Karpas-422 (cell line): ENCODE measurements around the gene CRY2. TPM values are rescaled to one million over a fixed set of nuclear protein-coding genes. Genes with fewer than 3 reads are reported as not detected.

Experiments
- DNase-seq: peaks from one replicate; pipeline ENCODE4 v3.0.0-alpha.2; 2015
- H2AFZ ChIP-seq: fragments of 200-600 bp; sonication (generic); 2 replicates; pipeline ENCODE4 v1.6.1; 2014; ENCODE audit warnings: antibody characterized with exemption, low read length, mixed read lengths
- H3K27ac ChIP-seq: fragments of 200-600 bp; sonication (generic); 2 replicates; pipeline ENCODE4 v1.5.1; 2014; ENCODE audit warnings: mild to moderate bottlenecking, low read length, moderate library complexity
- H3K27me3 ChIP-seq: fragments of 200-600 bp; sonication (generic); 2 replicates; pipeline ENCODE4 v1.6.1; 2014; ENCODE audit warnings: low read length, mixed read lengths
- H3K36me3 ChIP-seq: fragments of 200-600 bp; sonication (generic); 2 replicates; pipeline ENCODE4 v1.6.1; 2014; ENCODE audit warnings: low read length, mixed read lengths; ENCODE audit not compliant: insufficient read depth
- H3K4me1 ChIP-seq: fragments of 200-600 bp; sonication (generic); 2 replicates; pipeline ENCODE4 v1.6.1; 2014; ENCODE audit warnings: mild to moderate bottlenecking, low read length, mixed read lengths
- H3K4me2 ChIP-seq: fragments of 200-600 bp; sonication (generic); 2 replicates; pipeline ENCODE4 v1.6.1; 2014; ENCODE audit warnings: low read length, low read depth, mild to moderate bottlenecking; ENCODE audit not compliant: poor library complexity, severe bottlenecking
- H3K4me3 ChIP-seq: fragments of 200-600 bp; sonication (generic); 2 replicates; pipeline ENCODE4 v1.5.1; 2014; ENCODE audit warnings: mild to moderate bottlenecking, antibody characterized with exemption, low read length, mixed read lengths
- H3K79me2 ChIP-seq: fragments of 200-600 bp; sonication (generic); 2 replicates; pipeline ENCODE4 v1.6.1; 2014; ENCODE audit warnings: mild to moderate bottlenecking, low read length, mixed read lengths
- H3K9ac ChIP-seq: fragments of 200-600 bp; sonication (generic); 2 replicates; pipeline ENCODE4 v1.6.0; 2014; ENCODE audit warnings: low read length
- H3K9me2 ChIP-seq: fragments of 200-600 bp; sonication (generic), shearing (Covaris generic); replicated peaks from 2 replicates; pipeline ENCODE4 v1.6.0; 2014; ENCODE audit warnings: mild to moderate bottlenecking, low read length, moderate library complexity; ENCODE audit not compliant: insufficient read depth
- H3K9me3 ChIP-seq: fragments of 300-700, 200-600 bp; sonication (generic); 2 replicates; pipeline ENCODE4 v1.6.1; 2014; ENCODE audit warnings: low read length, mixed read lengths
- H4K20me1 ChIP-seq: fragments of 200-600 bp; sonication (generic); 2 replicates; pipeline ENCODE4 v1.6.1; 2014; ENCODE audit warnings: mild to moderate bottlenecking, antibody characterized with exemption, low read length, low read depth; ENCODE audit not compliant: insufficient read depth
- total RNA-seq: library from RNA; depleted of rRNA; stranded (reverse); fragments of >200 nt; shearing (Covaris generic); gene quantifications from 2 replicates; pipeline ENCODE4 v1.2.3, GENCODE V29; 2014; ENCODE audit warnings: low replicate concordance

Gene CRY2
- total RNA-seq, 1 experiment from 2014 or later, result 12.5 TPM

DNA sequence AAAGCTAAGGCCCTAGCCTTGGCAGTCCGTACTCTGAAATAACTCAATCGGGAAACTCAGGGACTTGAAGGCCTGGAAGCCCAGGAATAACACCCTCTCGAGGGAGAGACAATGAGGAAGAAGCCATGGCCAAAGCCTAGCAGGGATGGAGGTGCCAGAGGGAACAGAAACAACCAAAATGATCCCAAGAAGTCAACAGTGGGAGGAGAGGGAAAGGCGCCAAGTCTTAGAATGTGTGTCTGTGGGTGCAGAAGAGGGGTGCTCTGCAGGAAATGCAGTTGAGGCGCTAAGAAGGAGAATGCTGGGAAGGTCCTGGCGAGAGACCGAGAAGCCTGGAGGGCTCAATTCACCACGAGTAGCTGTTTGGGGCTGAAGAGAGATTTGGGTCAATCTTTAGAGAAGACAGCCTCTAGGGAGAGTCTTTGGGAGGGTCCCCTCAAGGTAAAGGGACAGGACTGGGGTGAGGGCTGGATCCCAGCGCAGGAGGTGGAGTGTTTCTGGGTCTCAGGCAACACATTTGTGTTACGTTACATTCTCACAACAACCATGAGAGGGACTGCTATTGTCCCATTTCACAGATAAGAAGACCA, 37.4 kb downstream of the CRY2 start:
- H3K9me3 ChIP-seq, result no peaks in the 10 kb centered on the region
- H4K20me1 ChIP-seq, result peaks cover 6% of the 10 kb centered on the region; the same call in 1 of the 2 replicates
- no peak for DNase-seq
- no peak overlapping the region for H2AFZ ChIP-seq
- H3K27ac ChIP-seq, result no peak overlapping the region
- peak overlapping the region; percentile 64; the same call in 1 of the 2 replicates for H3K4me3 ChIP-seq
- H3K79me2 ChIP-seq, result no peaks in the 10 kb centered on the region
- no peaks in the 10 kb centered on the region for H3K27me3 ChIP-seq
- no peaks in the 10 kb centered on the region for H3K36me3 ChIP-seq
- H3K9me2 ChIP-seq, result no peaks in the 10 kb centered on the region
- H3K4me1 ChIP-seq, result peaks cover 11% of the 10 kb centered on the region
- H3K4me2 ChIP-seq, result peak overlapping the region; percentile 65
- H3K9ac ChIP-seq, result no peak overlapping the region

DNA sequence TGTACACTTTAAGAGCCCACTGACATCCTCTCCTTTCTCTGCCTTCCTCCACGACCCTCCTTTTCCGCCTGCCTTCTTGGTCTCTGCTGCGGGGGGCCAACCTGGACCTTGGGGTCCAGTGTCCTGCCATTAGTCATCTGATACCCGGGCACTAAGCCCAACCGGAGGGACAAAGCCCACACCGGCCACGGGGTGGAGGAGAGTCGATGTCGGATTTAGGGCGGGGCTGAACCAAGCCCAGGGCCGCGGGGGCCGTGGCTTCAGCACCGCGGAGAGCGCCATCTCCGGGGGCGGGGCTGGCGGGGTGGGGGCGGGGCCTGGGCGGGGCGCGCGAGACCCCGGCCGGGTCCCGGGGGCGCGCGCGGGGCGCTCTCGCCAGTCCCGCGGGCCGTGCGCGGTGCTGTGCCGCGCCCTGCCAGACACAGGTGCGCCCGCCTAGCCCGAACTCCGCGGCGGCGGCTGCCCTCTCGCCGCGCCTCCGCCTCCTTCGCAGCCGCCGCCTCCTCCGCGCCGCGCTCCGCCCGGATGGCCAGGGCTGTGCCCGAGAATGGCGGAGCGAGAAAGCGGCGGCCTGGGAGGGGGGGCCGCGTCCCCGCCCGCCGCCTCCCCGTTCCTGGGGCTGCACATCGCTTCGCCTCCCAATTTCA, 38.1 kb downstream of the CRY2 start, which contains the start of gene MAPK8IP1:
TSS of gene MAPK8IP1 (plus strand) at position 378 of the 647 bp plus-strand sequence. CDS start at position 548, 170 bp downstream.
- Histone ChIP-seq H3K9me3 (no peaks in the 10 kb centered on the region), H3K79me2 (no peaks in the 10 kb centered on the region), H3K36me3 (no peaks in the 10 kb centered on the region), H3K27me3 (no peaks in the 10 kb centered on the region), H3K4me1 (peaks cover 11% of the 10 kb centered on the region), H2AFZ (no peak within 1 kb of the TSS), H3K4me3 (peak within 1 kb of the TSS; percentile 72), H3K4me2 (peak within 1 kb of the TSS; percentile 80), H3K9ac (peak within 1 kb of the TSS; percentile 58), H3K27ac (no peak within 1 kb of the TSS), H3K9me2 (no peaks in the 10 kb centered on the region), H4K20me1 (peaks cover 6% of the 10 kb centered on the region; the same call in 1 of the 2 replicates)
- peak; percentile 84 for DNase-seq

DNA sequence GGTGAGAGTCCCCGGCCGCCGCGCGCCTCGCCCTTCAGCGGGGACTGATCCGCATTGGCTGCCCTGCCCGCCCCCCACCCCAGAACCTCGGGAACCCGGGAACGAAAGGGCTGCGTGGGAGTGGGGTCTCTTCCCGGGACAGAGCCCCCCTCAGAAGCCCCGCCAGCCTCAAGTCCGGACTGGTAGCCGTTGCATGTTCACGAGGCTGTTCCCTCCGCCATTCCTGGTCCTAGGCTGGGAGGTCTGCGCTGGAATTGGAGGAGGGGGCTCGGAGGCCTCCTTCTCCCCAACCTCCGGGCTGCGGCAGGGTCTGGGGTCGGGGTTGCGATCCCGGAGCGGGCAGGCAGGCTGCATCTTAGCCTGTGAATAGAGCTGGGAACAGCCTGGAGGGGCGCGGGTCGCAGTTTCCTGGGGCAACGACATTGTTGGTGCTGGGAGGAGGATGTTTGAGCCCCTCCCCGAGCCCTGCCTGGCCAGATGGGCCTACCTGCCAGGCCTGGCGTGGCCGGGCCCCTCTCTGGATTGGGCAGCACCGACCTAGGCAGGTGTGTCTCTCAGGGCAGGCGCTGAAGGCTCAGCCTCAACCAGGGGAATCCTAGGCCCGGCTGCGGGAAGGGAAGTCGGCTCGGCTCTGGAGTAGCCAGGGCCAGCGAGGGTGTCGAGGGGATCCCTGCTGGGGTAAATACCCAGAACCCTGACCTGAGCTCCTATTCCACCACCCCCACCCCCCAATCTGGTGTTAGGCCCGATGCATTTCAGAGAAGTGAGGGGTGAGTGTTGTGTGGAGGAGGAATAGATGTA, 38.8 kb downstream of the CRY2 start:
- Histone ChIP-seq H3K4me2 (peak overlapping the region; percentile 80), H2AFZ (no peak overlapping the region), H3K9me3 (no peaks in the 10 kb centered on the region), H3K27me3 (no peaks in the 10 kb centered on the region), H3K4me3 (peak overlapping the region; percentile 72), H3K4me1 (peaks cover 11% of the 10 kb centered on the region), H3K9ac (peak overlapping the region; percentile 58), H3K36me3 (no peaks in the 10 kb centered on the region), H3K9me2 (no peaks in the 10 kb centered on the region), H3K79me2 (no peaks in the 10 kb centered on the region), H3K27ac (no peak overlapping the region), H4K20me1 (peaks cover 6% of the 10 kb centered on the region; the same call in 1 of the 2 replicates)
- DNase-seq, result no peak

DNA sequence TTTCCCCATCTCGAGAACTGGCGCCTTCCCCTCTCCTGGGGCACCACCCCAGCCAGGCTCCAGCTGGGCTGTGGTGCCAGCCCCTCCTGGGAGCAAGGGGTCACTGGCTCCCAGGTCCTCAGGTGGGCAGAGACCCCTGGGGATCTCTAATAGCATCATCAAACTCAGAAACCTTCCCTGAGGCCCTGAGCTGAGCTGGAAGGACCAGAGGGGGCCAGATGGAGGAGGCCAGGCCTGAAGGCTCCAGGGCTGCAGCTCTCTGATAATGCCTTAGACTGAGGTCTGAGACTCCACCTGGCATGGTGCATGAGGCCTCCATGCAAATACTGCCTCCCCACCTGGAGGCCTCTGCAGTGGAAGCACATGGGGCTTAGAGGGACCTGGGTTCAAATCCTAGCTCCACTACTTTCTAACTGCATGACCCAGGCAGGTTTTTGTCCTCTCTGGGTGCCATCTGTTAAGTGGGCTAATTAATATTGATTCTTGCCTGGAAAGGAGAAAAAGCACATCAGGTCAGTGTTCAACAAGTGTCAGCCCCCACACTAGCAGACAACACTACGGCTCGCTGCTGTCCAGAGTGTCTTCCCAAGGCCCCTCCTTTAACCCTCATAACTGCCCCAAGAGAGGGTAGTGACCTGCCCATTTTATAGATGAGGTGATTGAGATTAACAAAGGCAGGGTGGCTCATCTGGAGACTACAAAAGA, 39.7 kb downstream of the CRY2 start:
- Histone ChIP-seq H3K4me3 (no peak overlapping the region), H3K27me3 (no peaks in the 10 kb centered on the region), H3K36me3 (no peaks in the 10 kb centered on the region), H3K27ac (no peak overlapping the region), H3K4me2 (no peak overlapping the region), H3K4me1 (peaks cover 11% of the 10 kb centered on the region), H4K20me1 (peaks cover 6% of the 10 kb centered on the region; the same call in 1 of the 2 replicates), H3K9me3 (no peaks in the 10 kb centered on the region), H2AFZ (no peak overlapping the region), H3K9ac (no peak overlapping the region), H3K9me2 (no peaks in the 10 kb centered on the region), H3K79me2 (no peaks in the 10 kb centered on the region)
- no peak for DNase-seq

DNA sequence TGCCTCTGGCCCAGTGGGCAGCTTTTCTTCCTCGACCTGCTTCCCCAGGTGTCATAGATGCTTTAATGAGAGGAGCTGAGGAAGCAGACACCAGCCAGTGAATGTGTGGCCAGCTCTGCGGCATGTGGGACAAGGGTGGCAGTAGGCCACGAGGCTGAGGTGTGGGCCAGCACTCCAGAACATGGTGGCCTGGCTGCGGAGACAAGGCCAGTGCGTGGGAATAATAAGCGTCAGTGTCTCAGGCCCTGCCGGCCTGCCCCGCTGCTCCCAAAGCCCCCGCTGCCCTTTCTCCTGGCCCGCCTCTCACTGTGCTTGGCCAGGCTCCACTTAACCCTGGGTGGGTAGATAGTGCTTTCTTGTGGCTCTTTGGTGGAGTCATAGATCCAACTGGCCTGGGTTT, 40.3 kb downstream of the CRY2 start:
- Histone ChIP-seq H3K4me2 (no peak overlapping the region), H3K9me3 (no peaks in the 10 kb centered on the region), H4K20me1 (peaks cover 6% of the 10 kb centered on the region; the same call in 1 of the 2 replicates), H3K79me2 (no peaks in the 10 kb centered on the region), H3K27me3 (no peaks in the 10 kb centered on the region), H3K9ac (no peak overlapping the region), H3K4me1 (peaks cover 11% of the 10 kb centered on the region), H3K27ac (no peak overlapping the region), H3K4me3 (no peak overlapping the region), H3K9me2 (no peaks in the 10 kb centered on the region), H3K36me3 (no peaks in the 10 kb centered on the region), H2AFZ (no peak overlapping the region)
- DNase-seq, result no peak

DNA sequence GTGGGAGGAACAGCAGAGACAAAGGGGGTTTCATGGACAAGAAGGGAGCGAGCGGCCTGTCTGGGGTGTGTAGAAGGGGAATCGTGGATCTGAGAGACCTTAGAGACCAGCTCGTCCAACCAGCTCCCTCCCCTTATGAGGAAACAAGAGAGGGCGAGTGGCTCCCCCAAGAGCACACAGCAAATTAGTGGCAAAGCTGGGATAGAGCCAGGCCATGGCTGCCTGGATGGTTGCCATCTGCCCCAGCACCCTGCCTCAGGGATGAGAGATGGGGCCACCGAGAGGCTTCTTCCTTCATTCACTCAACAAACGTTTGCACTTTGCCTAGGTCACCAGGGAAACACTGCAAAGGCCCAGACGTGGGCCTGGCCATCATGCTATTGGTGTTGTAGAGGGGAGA, 42.3 kb downstream of the CRY2 start:
- H3K36me3 ChIP-seq, result no peaks in the 10 kb centered on the region
- no peaks in the 10 kb centered on the region for H3K9me2 ChIP-seq
- peaks cover 3% of the 10 kb centered on the region; the same call in 1 of the 2 replicates for H4K20me1 ChIP-seq
- no peak for DNase-seq
- no peak overlapping the region for H3K27ac ChIP-seq
- no peak overlapping the region for H3K4me2 ChIP-seq
- no peaks in the 10 kb centered on the region for H3K9me3 ChIP-seq
- H2AFZ ChIP-seq, result no peak overlapping the region
- no peaks in the 10 kb centered on the region for H3K27me3 ChIP-seq
- peaks cover 11% of the 10 kb centered on the region for H3K4me1 ChIP-seq
- H3K4me3 ChIP-seq, result no peak overlapping the region
- no peak overlapping the region for H3K9ac ChIP-seq
- H3K79me2 ChIP-seq, result no peaks in the 10 kb centered on the region

DNA sequence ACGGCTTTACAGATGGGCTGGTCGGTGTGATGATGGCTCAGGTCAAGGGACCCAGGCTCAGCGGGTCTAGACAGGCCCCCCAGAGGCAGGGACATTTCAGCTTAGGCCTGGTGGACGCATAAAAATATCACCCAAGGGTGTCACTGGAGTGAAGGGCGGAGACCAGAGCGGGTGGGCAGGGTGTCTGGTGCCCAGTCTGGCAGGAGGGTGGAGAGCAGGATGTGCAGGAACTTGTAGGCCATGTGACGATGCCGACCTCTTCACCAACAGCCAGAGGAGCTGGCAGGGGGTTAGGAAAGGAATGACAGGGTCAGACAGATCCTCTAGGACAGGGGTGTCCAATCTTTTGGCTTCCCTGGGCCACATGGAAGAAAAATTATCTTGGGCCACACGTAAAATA, 42.7 kb downstream of the CRY2 start:
- H3K4me1 ChIP-seq, result peaks cover 11% of the 10 kb centered on the region
- H3K27me3 ChIP-seq, result no peaks in the 10 kb centered on the region
- peaks cover 3% of the 10 kb centered on the region; the same call in 1 of the 2 replicates for H4K20me1 ChIP-seq
- H3K79me2 ChIP-seq, result no peaks in the 10 kb centered on the region
- H3K27ac ChIP-seq, result no peak overlapping the region
- no peak overlapping the region for H3K4me2 ChIP-seq
- H2AFZ ChIP-seq, result no peak overlapping the region
- no peaks in the 10 kb centered on the region for H3K9me2 ChIP-seq
- no peak for DNase-seq
- no peak overlapping the region for H3K4me3 ChIP-seq
- no peaks in the 10 kb centered on the region for H3K36me3 ChIP-seq
- H3K9ac ChIP-seq, result no peak overlapping the region
- H3K9me3 ChIP-seq, result no peaks in the 10 kb centered on the region
